OCI-LY1 (cell line): ENCODE measurements around the gene ULK3.
A peak's percentile ranks its signal among the peaks of the same experiment; 100 is the strongest.

Experiments used
- H2AFZ ChIP-seq: fragments of 200-600 bp; sonication (generic), shearing (Covaris generic); 2 replicates; pipeline ENCODE4 v1.6.0; 2014; ENCODE audit warnings: antibody characterized with exemption, mild to moderate bottlenecking, low read length
- H3F3A ChIP-seq: fragments of 200-600 bp; sonication (generic), shearing (Covaris generic); 2 replicates; pipeline ENCODE4 v1.6.0; 2014; ENCODE audit warnings: mild to moderate bottlenecking, antibody characterized with exemption, low read length, moderate library complexity; ENCODE audit not compliant: insufficient read depth
- H3K27ac ChIP-seq: fragments of 200-600 bp; sonication (generic); 2 replicates; pipeline ENCODE4 v1.5.1; 2014; ENCODE audit warnings: low read length, mixed run types, mild to moderate bottlenecking, low read depth; ENCODE audit not compliant: poor library complexity, severe bottlenecking
- H3K27me3 ChIP-seq: fragments of 200-600 bp; sonication (generic); 2 replicates; pipeline ENCODE4 v1.6.0; 2014; ENCODE audit warnings: antibody characterized with exemption, mild to moderate bottlenecking, low read length, moderate library complexity; ENCODE audit not compliant: insufficient read depth
- H3K36me3 ChIP-seq: fragments of 200-600 bp; sonication (generic); 2 replicates; pipeline ENCODE4 v1.6.1; 2014; ENCODE audit warnings: mild to moderate bottlenecking, antibody characterized with exemption, low read length, moderate library complexity, mixed read lengths; ENCODE audit not compliant: insufficient read depth
- H3K4me1 ChIP-seq: fragments of 200-600 bp; sonication (generic); 2 replicates; pipeline ENCODE4 v1.5.1; 2014; ENCODE audit warnings: mild to moderate bottlenecking, low read length, moderate library complexity; ENCODE audit not compliant: insufficient read depth, severe bottlenecking
- H3K4me2 ChIP-seq: fragments of 200-600 bp; sonication (generic), shearing (Covaris generic); 2 replicates; pipeline ENCODE4 v1.6.1; 2014; ENCODE audit warnings: low read length
- H3K4me3 ChIP-seq: fragments of 200-600 bp; sonication (generic); 2 replicates; pipeline ENCODE4 v1.5.1; 2014; ENCODE audit warnings: low read length, low read depth, mild to moderate bottlenecking, mixed read lengths; ENCODE audit not compliant: poor library complexity, severe bottlenecking
- H3K79me2 ChIP-seq: fragments of 200-600 bp; shearing (Covaris generic); 2 replicates; pipeline ENCODE4 v1.6.1; 2016; ENCODE audit warnings: mixed run types, low read length, mixed read lengths; ENCODE audit not compliant: insufficient read depth
- H3K9ac ChIP-seq: fragments of 200-600 bp; sonication (generic), shearing (Covaris generic); 2 replicates; pipeline ENCODE4 v1.6.1; 2014; ENCODE audit warnings: mild to moderate bottlenecking, low read length, mixed read lengths
- H3K9me2 ChIP-seq: fragments of 200-600 bp; sonication (generic), shearing (Covaris generic); 2 replicates; pipeline ENCODE4 v1.6.1; 2014; ENCODE audit warnings: low read depth, mild to moderate bottlenecking, low read length, mixed read lengths
- H3K9me3 ChIP-seq: fragments of 200-600 bp; shearing (Covaris generic); 2 replicates; pipeline ENCODE4 v1.6.1; 2014; ENCODE audit warnings: low read length, mixed read lengths
- H4K20me1 ChIP-seq: fragments of 200-600 bp; sonication (generic), shearing (Covaris generic); 2 replicates; pipeline ENCODE4 v1.6.0; 2016; ENCODE audit warnings: mild to moderate bottlenecking, low read length; ENCODE audit not compliant: insufficient read depth
- CTCF ChIP-seq: fragments of 200-600 bp; sonication (generic), shearing (Covaris generic); IDR thresholded peaks from 2 replicates; pipeline ENCODE4 v1.5.1; 2017; ENCODE audit warnings: mild to moderate bottlenecking, antibody characterized with exemption, low read length, moderate library complexity, mixed read lengths
- EZH2 ChIP-seq: fragments of 200-600 bp; sonication (generic), shearing (Covaris generic); IDR thresholded peaks from 2 replicates; pipeline ENCODE4 v1.8.0; 2017; ENCODE audit warnings: borderline replicate concordance, mixed run types, mild to moderate bottlenecking, antibody characterized with exemption, low read length, moderate library complexity, mixed read lengths

The ULK3 gene

GRCh38 chr15:74870436-74871215, 27.7 kb upstream of the ULK3 start:
- Histone ChIP-seq H3K27ac (peak overlapping the region; percentile 77), H3F3A (no peaks in the 10 kb centered on the region), H3K4me3 (peak overlapping the region; percentile 39), H3K9ac (peak overlapping the region; percentile 34; the same call in 1 of the 2 replicates), H3K79me2 (peaks cover 40% of the 10 kb centered on the region), H3K36me3 (peaks cover 31% of the 10 kb centered on the region), H3K27me3 (no peaks in the 10 kb centered on the region), H2AFZ (no peak overlapping the region), H3K9me3 (peaks cover 9% of the 10 kb centered on the region), H3K9me2 (no peaks in the 10 kb centered on the region), H4K20me1 (no peaks in the 10 kb centered on the region), H3K4me1 (peaks cover 40% of the 10 kb centered on the region), H3K4me2 (peak overlapping the region; percentile 54)
- TF ChIP-seq EZH2 (no peak), CTCF (no peak)

GRCh38 chr15:74869726-74870407, 26.9 kb upstream of the ULK3 start:
- H3K27ac ChIP-seq, result peak overlapping the region; percentile 77
- H3F3A ChIP-seq, result no peaks in the 10 kb centered on the region
- H3K9me2 ChIP-seq, result no peaks in the 10 kb centered on the region
- H3K27me3 ChIP-seq, result no peaks in the 10 kb centered on the region
- peaks cover 31% of the 10 kb centered on the region for H3K36me3 ChIP-seq
- H3K4me1 ChIP-seq, result peaks cover 40% of the 10 kb centered on the region
- no peak for TF ChIP-seq CTCF
- no peak for TF ChIP-seq EZH2
- peaks cover 9% of the 10 kb centered on the region for H3K9me3 ChIP-seq
- peak overlapping the region; percentile 34; the same call in 1 of the 2 replicates for H3K9ac ChIP-seq
- peaks cover 40% of the 10 kb centered on the region for H3K79me2 ChIP-seq
- H2AFZ ChIP-seq, result no peak overlapping the region
- no peaks in the 10 kb centered on the region for H4K20me1 ChIP-seq
- peak overlapping the region; percentile 54; the same call in 1 of the 2 replicates for H3K4me2 ChIP-seq
- peak overlapping the region; percentile 39 for H3K4me3 ChIP-seq

- H3K27ac ChIP-seq, result peak overlapping the region; percentile 77
- peaks cover 33% of the 10 kb centered on the region for H3K36me3 ChIP-seq
- peaks cover 40% of the 10 kb centered on the region for H3K79me2 ChIP-seq
- H3K4me1 ChIP-seq, result peaks cover 40% of the 10 kb centered on the region
- TF ChIP-seq EZH2, result no peak
- TF ChIP-seq CTCF, result no peak
- H2AFZ ChIP-seq, result no peak overlapping the region
- no peaks in the 10 kb centered on the region for H4K20me1 ChIP-seq
- no peaks in the 10 kb centered on the region for H3F3A ChIP-seq
- H3K9ac ChIP-seq, result no peak overlapping the region; the same call in 1 of the 2 replicates
- H3K9me3 ChIP-seq, result peaks cover 9% of the 10 kb centered on the region
- H3K4me2 ChIP-seq, result peak overlapping the region; percentile 18; the same call in 1 of the 2 replicates
- H3K27me3 ChIP-seq, result no peaks in the 10 kb centered on the region
- no peak overlapping the region for H3K4me3 ChIP-seq
- no peaks in the 10 kb centered on the region for H3K9me2 ChIP-seq
Measured at GRCh38 chr15:74869372-74869725, 26.4 kb upstream of the ULK3 start.
